Measurements from ENCODE around the gene AAMP.

GRCh38 chr2:218274586-218274985, 4.6 kb upstream of the AAMP start:
- no peak for TF ChIP-seq CTCF (IDR thresholded peaks at IDR 0.05; ENCODE audit: low read length)
- no peak for TF ChIP-seq EZH2 (optimal IDR thresholded peaks at IDR 0.05; ENCODE audit: low read depth, low read length)
- no peak for TF ChIP-seq EZH2phosphoT487 (IDR thresholded peaks at IDR 0.05; ENCODE audit: low read length)
